Measurements from ENCODE around the gene DYRK1A. TPM values are rescaled to one million over a fixed set of nuclear protein-coding genes. Genes with fewer than 3 reads are reported as not detected.
A peak's percentile ranks its signal among the peaks of the same experiment; 100 is the strongest.

The DYRK1A gene
- total and polyA plus RNA-seq, 2 experiments from 2014 or later, result 4.2 to 61.7 TPM

- peak overlapping the region; percentile 88 for H3K27ac ChIP-seq
- no peak for TF ChIP-seq CTCF (IDR thresholded peaks at IDR 0.05; ENCODE audit: low read depth, low read length)
Measured at GRCh38 chr21:37451446-37451845, 84.9 kb downstream of the DYRK1A start.

GRCh38 chr21:37452227-37452626, 85.7 kb downstream of the DYRK1A start:
- H3K27me3 ChIP-seq, result no peaks in the 10 kb centered on the region
- no peak overlapping the region for H3K4me3 ChIP-seq
- TF ChIP-seq CTCF (IDR thresholded peaks at IDR 0.05; ENCODE audit: low read depth, low read length), result no peak
- peak; percentile 82 to 84 for DNase-seq (ENCODE audit: low read depth in 1 of 2, low spot score in 1 of 2)
- peaks cover 52% of the 10 kb centered on the region for H3K4me1 ChIP-seq (ENCODE audit: low read depth)
- no peaks in the 10 kb centered on the region for H3K36me3 ChIP-seq
- H3K9me3 ChIP-seq (ENCODE audit: low read depth), result no peaks in the 10 kb centered on the region
- peak overlapping the region; percentile 88 for H3K27ac ChIP-seq

More at GRCh38 chr21:37451446-37451845, 84.9 kb downstream of the DYRK1A start:
- no peak for DNase-seq (ENCODE audit: low read depth in 1 of 2, low spot score in 1 of 2)
- H3K9me3 ChIP-seq (ENCODE audit: low read depth), result no peaks in the 10 kb centered on the region
- peaks cover 60% of the 10 kb centered on the region for H3K4me1 ChIP-seq (ENCODE audit: low read depth)
- no peak overlapping the region for H3K4me3 ChIP-seq
- H3K27me3 ChIP-seq, result no peaks in the 10 kb centered on the region
- no peaks in the 10 kb centered on the region for H3K36me3 ChIP-seq

GRCh38 chr21:37453350-37453749, 86.8 kb downstream of the DYRK1A start:
- no peaks in the 10 kb centered on the region for H3K9me3 ChIP-seq (ENCODE audit: low read depth)
- DNase-seq (ENCODE audit: low read depth in 1 of 2, low spot score in 1 of 2), result no peak
- no peak overlapping the region for H3K4me3 ChIP-seq
- no peak for TF ChIP-seq CTCF (IDR thresholded peaks at IDR 0.05; ENCODE audit: low read depth, low read length)
- H3K36me3 ChIP-seq, result no peaks in the 10 kb centered on the region
- no peaks in the 10 kb centered on the region for H3K27me3 ChIP-seq
- peaks cover 56% of the 10 kb centered on the region for H3K4me1 ChIP-seq (ENCODE audit: low read depth)
- H3K27ac ChIP-seq, result peak overlapping the region; percentile 88

- no peak for TF ChIP-seq CTCF (IDR thresholded peaks at IDR 0.05; ENCODE audit: low read depth, low read length)
- Histone ChIP-seq H3K27ac (peak overlapping the region; percentile 70), H3K4me1 (ENCODE audit: low read depth) (peaks cover 72% of the 10 kb centered on the region), H3K36me3 (no peaks in the 10 kb centered on the region), H3K4me3 (no peak overlapping the region), H3K9me3 (ENCODE audit: low read depth) (no peaks in the 10 kb centered on the region), H3K27me3 (no peaks in the 10 kb centered on the region)
- no peak for DNase-seq (ENCODE audit: low read depth in 1 of 2, low spot score in 1 of 2)
Measured at GRCh38 chr21:37454869-37455503, 88.4 kb downstream of the DYRK1A start.

GRCh38 chr21:37455504-37455911, 88.9 kb downstream of the DYRK1A start:
- H3K27ac ChIP-seq, result peak overlapping the region; percentile 50

More at GRCh38 chr21:37455504-37455911, 88.9 kb downstream of the DYRK1A start:
- no peaks in the 10 kb centered on the region for H3K27me3 ChIP-seq
- no peaks in the 10 kb centered on the region for H3K9me3 ChIP-seq (ENCODE audit: low read depth)
- H3K36me3 ChIP-seq, result no peaks in the 10 kb centered on the region
- H3K4me3 ChIP-seq, result no peak overlapping the region
- peaks cover 74% of the 10 kb centered on the region for H3K4me1 ChIP-seq (ENCODE audit: low read depth)
- TF ChIP-seq CTCF (IDR thresholded peaks at IDR 0.05; ENCODE audit: low read depth, low read length), result no peak
- DNase-seq (ENCODE audit: low read depth in 1 of 2, low spot score in 1 of 2), result no peak

Data from cardiac muscle cell (in vitro differentiated cells and primary cell).